ENCODE results near the gene ZSCAN5C. TPM values are rescaled to one million over a fixed set of nuclear protein-coding genes. Genes with fewer than 3 reads are reported as not detected.
"Not testable (repeated sequence)": the region's sequence is repeated elsewhere in the genome, so short reads cannot be mapped to it uniquely, and the experiment has no call there.

Gene ZSCAN5C
- total and polyA plus RNA-seq, 2 donors from 2014 or later: not detected

GRCh38 chr19:56191115-56191514 is 11.0 kb upstream of the ZSCAN5C start:
- no peaks in the 10 kb centered on the region for H3K36me3 ChIP-seq (ENCODE audit: control insufficient read depth in 2 of 3, insufficient read depth in 3 of 3, low read length in 3 of 3)
- no peaks in the 10 kb centered on the region for H3K9me3 ChIP-seq (ENCODE audit: control insufficient read depth in 2 of 3, insufficient read depth in 1 of 3, low read length in 3 of 3)
- no peak for FAIRE-seq
- H3K27me3 ChIP-seq (ENCODE audit: control insufficient read depth, insufficient read depth, low read length): no peaks in the 10 kb centered on the region
- intact Hi-C loops (cut with DNase I): no loop called here
- no peak overlapping the region for H3K4me3 ChIP-seq (ENCODE audit: low read length in 3 of 3)
- no peak overlapping the region for H3K27ac ChIP-seq (ENCODE audit: low read depth in 2 of 2, low read length in 2 of 2)
- no peak overlapping the region for H3K9ac ChIP-seq (ENCODE audit: low read length in 3 of 3)
- DNase-seq: no peak
- TF ChIP-seq, protein P1, sequence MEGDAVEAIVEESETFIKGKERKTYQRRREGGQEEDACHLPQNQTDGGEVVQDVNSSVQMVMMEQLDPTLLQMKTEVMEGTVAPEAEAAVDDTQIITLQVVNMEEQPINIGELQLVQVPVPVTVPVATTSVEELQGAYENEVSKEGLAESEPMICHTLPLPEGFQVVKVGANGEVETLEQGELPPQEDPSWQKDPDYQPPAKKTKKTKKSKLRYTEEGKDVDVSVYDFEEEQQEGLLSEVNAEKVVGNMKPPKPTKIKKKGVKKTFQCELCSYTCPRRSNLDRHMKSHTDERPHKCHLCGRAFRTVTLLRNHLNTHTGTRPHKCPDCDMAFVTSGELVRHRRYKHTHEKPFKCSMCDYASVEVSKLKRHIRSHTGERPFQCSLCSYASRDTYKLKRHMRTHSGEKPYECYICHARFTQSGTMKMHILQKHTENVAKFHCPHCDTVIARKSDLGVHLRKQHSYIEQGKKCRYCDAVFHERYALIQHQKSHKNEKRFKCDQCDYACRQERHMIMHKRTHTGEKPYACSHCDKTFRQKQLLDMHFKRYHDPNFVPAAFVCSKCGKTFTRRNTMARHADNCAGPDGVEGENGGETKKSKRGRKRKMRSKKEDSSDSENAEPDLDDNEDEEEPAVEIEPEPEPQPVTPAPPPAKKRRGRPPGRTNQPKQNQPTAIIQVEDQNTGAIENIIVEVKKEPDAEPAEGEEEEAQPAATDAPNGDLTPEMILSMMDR (IDR thresholded peaks at IDR 0.05; ENCODE audit: borderline replicate concordance, extremely low read depth, insufficient read depth): no peak
- no peaks in the 10 kb centered on the region for H3K4me1 ChIP-seq (ENCODE audit: control insufficient read depth in 2 of 3, insufficient read depth in 2 of 3, low read depth in 1 of 3, low read length in 3 of 3)

GRCh38 chr19:56191711-56192110 is 10.4 kb upstream of the ZSCAN5C start:
- Histone ChIP-seq H3K36me3 (ENCODE audit: control insufficient read depth in 2 of 3, insufficient read depth in 3 of 3, low read length in 3 of 3) (no peaks in the 10 kb centered on the region), H3K9ac (ENCODE audit: low read length in 3 of 3) (no peak overlapping the region), H3K27ac (ENCODE audit: low read depth in 2 of 2, low read length in 2 of 2) (no peak overlapping the region), H3K9me3 (ENCODE audit: control insufficient read depth in 2 of 3, insufficient read depth in 1 of 3, low read length in 3 of 3) (no peaks in the 10 kb centered on the region), H3K4me3 (ENCODE audit: low read length in 3 of 3) (no peak overlapping the region), H3K4me1 (ENCODE audit: control insufficient read depth in 2 of 3, insufficient read depth in 2 of 3, low read depth in 1 of 3, low read length in 3 of 3) (no peaks in the 10 kb centered on the region), H3K27me3 (ENCODE audit: control insufficient read depth, insufficient read depth, low read length) (no peaks in the 10 kb centered on the region)
- intact Hi-C loops (cut with DNase I): no loop called here
- TF ChIP-seq, protein P1 (IDR thresholded peaks at IDR 0.05; ENCODE audit: borderline replicate concordance, extremely low read depth, insufficient read depth): no peak
- DNase-seq: no peak
- FAIRE-seq: no peak

DNA sequence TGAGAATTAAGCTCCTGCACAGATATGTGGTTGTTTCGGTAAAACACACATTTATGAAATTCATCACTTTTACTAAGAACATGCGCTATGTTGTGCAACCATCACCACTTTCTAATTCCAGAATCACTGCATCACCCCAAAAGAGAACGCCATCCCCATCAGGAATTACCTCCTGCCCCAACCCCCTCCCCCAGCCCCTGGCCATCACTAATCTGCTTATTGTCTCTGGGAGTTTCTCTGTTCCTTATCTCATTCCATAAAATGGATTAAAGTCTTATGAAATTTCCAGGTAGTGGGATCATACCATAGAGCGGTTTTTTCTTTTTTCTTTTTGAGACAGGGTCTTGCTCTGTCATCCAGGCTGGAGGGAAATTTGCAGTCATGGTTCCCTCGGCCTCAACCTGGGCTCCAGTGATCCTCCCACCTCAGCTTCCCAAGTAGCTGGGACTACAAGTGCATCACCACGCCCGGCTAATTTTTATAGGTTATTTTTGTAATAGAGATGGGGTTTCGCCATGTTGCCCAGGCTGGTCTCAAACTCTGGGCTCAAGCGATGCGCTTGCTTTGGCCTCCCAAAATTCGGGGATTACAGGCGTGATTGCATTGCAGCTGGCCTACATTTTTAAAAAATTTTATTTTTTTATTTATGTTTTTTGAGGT is 8.0 kb upstream of the ZSCAN5C start:
- no peak overlapping the region for H3K9ac ChIP-seq (ENCODE audit: low read length in 3 of 3)
- no peaks in the 10 kb centered on the region for H3K4me1 ChIP-seq (ENCODE audit: control insufficient read depth in 2 of 3, insufficient read depth in 2 of 3, low read depth in 1 of 3, low read length in 3 of 3)
- no peak for FAIRE-seq
- DNase-seq: peak in 3 of 5 donors; percentile 61 to 74 (median 62)
- H3K27me3 ChIP-seq (ENCODE audit: control insufficient read depth, insufficient read depth, low read length): no peaks in the 10 kb centered on the region
- H3K27ac ChIP-seq (ENCODE audit: low read depth in 2 of 2, low read length in 2 of 2): no peak overlapping the region
- intact Hi-C loops (cut with DNase I): no loop called here
- H3K9me3 ChIP-seq (ENCODE audit: control insufficient read depth in 2 of 3, insufficient read depth in 1 of 3, low read length in 3 of 3): no peaks in the 10 kb centered on the region
- no peak overlapping the region for H3K4me3 ChIP-seq (ENCODE audit: low read length in 3 of 3)
- H3K36me3 ChIP-seq (ENCODE audit: control insufficient read depth in 2 of 3, insufficient read depth in 3 of 3, low read length in 3 of 3): no peaks in the 10 kb centered on the region
- TF ChIP-seq, protein P1 (IDR thresholded peaks at IDR 0.05; ENCODE audit: borderline replicate concordance, extremely low read depth, insufficient read depth): no peak

DNA sequence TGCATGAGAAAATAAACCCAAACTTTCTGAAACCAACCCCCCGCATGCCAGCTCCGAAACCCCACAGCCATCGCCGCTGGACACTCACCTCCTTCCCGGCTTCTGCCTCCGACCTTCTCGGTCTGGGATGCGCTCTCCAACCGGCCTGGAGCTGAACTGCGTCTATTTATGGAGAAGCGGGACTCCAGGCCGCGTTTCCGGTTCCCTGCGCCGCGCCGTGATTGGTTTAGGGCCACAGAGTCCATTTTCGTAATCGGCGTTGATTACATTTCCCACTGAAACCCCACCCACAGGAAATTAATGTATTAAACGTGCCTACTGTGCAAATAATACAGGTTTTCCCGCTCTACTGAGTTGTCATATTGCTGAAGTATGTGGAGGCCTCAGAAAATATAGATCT is 4.4 kb upstream of the ZSCAN5C start, which contains the start of gene ZSCAN5B:
Gene ZSCAN5B (minus strand): TSS at position 138 of the 400 bp plus-strand sequence. CDS start 4,731 bp downstream, outside the sequence.
- intact Hi-C loops (cut with DNase I); H3K4me1 ChIP-seq (ENCODE audit: control insufficient read depth in 2 of 3, insufficient read depth in 2 of 3, low read depth in 1 of 3, low read length in 3 of 3); H3K27ac ChIP-seq (ENCODE audit: low read depth in 2 of 2, low read length in 2 of 2); H3K4me3 ChIP-seq (ENCODE audit: low read length in 3 of 3); DNase-seq; H3K9me3 ChIP-seq (ENCODE audit: control insufficient read depth in 2 of 3, insufficient read depth in 1 of 3, low read length in 3 of 3); H3K36me3 ChIP-seq (ENCODE audit: control insufficient read depth in 2 of 3, insufficient read depth in 3 of 3, low read length in 3 of 3); FAIRE-seq; H3K27me3 ChIP-seq (ENCODE audit: control insufficient read depth, insufficient read depth, low read length); H3K9ac ChIP-seq (ENCODE audit: low read length in 3 of 3): not testable (repeated sequence)

Data from kidney (tissue), 14 donors.